Endodermal cell (in vitro differentiated cells): ENCODE results near the gene RSBN1L. TPM values are rescaled to one million over a fixed set of nuclear protein-coding genes. Genes with fewer than 3 reads are reported as not detected.

Source experiments
- DNase-seq: peaks from one replicate; pipeline ENCODE4 v3.0.0-alpha.2; 2017
- H3K27ac ChIP-seq: 2 replicates; pipeline ENCODE4 v1.5.1; 2013; ENCODE audit warnings: mild to moderate bottlenecking, low read depth, low read length, moderate library complexity
- H3K27me3 ChIP-seq: 2 replicates; pipeline ENCODE4 v1.6.1; 2013; ENCODE audit warnings: mild to moderate bottlenecking, low read length, moderate library complexity; ENCODE audit not compliant: insufficient read depth, control insufficient read depth, poor library complexity, severe bottlenecking
- H3K36me3 ChIP-seq: 2 replicates; pipeline ENCODE4 v1.7.0; 2013; ENCODE audit warnings: mild to moderate bottlenecking, low read length, moderate library complexity; ENCODE audit not compliant: control insufficient read depth, insufficient read depth
- H3K4me1 ChIP-seq: one replicate; pipeline ENCODE4 v1.7.0; 2013; ENCODE audit warnings: low read length; ENCODE audit not compliant: control insufficient read depth, insufficient read depth
- H3K4me3 ChIP-seq: 2 replicates; pipeline ENCODE4 v1.5.1; 2013; ENCODE audit warnings: mild to moderate bottlenecking, low read length, moderate library complexity
- H3K9ac ChIP-seq: 2 replicates; pipeline ENCODE4 v1.6.1; 2013; ENCODE audit warnings: mild to moderate bottlenecking, low read length, moderate library complexity; ENCODE audit not compliant: poor library complexity, severe bottlenecking; ENCODE audit errors: extremely low read depth
- H3K9me3 ChIP-seq: 2 replicates; pipeline ENCODE4 v1.6.1; 2013; ENCODE audit warnings: mild to moderate bottlenecking, low read length, moderate library complexity; ENCODE audit not compliant: control insufficient read depth
- H3K27ac Mint-ChIP-seq: 2 replicates; pipeline ENCODE4 v1.8.0; 2020; ENCODE audit warnings: mixed read lengths
- H3K27me3 Mint-ChIP-seq: 2 replicates; pipeline ENCODE4 v1.8.0; 2021; ENCODE audit warnings: mild to moderate bottlenecking, mixed read lengths; ENCODE audit not compliant: insufficient read depth
- H3K36me3 Mint-ChIP-seq: 2 replicates; pipeline ENCODE4 v1.8.0; 2020; ENCODE audit warnings: low read depth, mixed read lengths
- H3K4me1 Mint-ChIP-seq: 2 replicates; pipeline ENCODE4 v1.8.0; 2020; ENCODE audit warnings: mixed read lengths
- H3K4me3 Mint-ChIP-seq: 2 replicates; pipeline ENCODE4 v1.8.0; 2020; ENCODE audit warnings: mild to moderate bottlenecking, moderate library complexity, mixed read lengths
- H3K9me3 Mint-ChIP-seq: 2 replicates; pipeline ENCODE4 v1.8.0; 2020; ENCODE audit warnings: mild to moderate bottlenecking, mixed read lengths
- WGBS, 2 experiments: methylation state at CpG; one replicate each; pipeline versions ENCODE4 v1.1.5 to v1.1.7; 2013; ENCODE audit warnings: missing lambda C conversion rate in 2 of 2, mixed read lengths in 1 of 2; ENCODE audit not compliant: insufficient coverage in 1 of 2, insufficient read length in 1 of 2; 5-methylcytosine and 5-hydroxymethylcytosine counted together
- total RNA-seq, 2 donors: library from RNA; stranded (reverse); fragmentation: NEBNext Ultra II Directional in 1 of 2; extraction: Animal tissue kit (Norgen Biotek cat#: 25700) in 1 of 2; gene quantifications; 2 replicates in 1 of 2; 3 replicates in 1 of 2; pipeline ENCODE4 v1.2.1, GENCODE V29; 2021
- TF ChIP-seq, protein P1 (sequence below): fragments of 200-600 bp; sonication (generic); conservative IDR thresholded peaks from 2 replicates; pipeline ENCODE4 v1.5.0; 2021; ENCODE audit warnings: antibody characterized with exemption, mild to moderate bottlenecking

Gene RSBN1L
- total RNA-seq, 2 donors from 2014 or later = 17.6 to 19.9 TPM

GRCh38 chr7:77655836-77656455 is 40.3 kb upstream of the RSBN1L start:
- Histone ChIP-seq H3K4me3 (no peak overlapping the region), H3K4me1 (no peaks in the 10 kb centered on the region), H3K9ac (no peak overlapping the region), H3K9me3 (no peaks in the 10 kb centered on the region), H3K27ac (no peak overlapping the region), H3K27me3 (no peaks in the 10 kb centered on the region), H3K36me3 (peaks cover 71% of the 10 kb centered on the region)
- Mint-ChIP-seq H3K4me3 (no peak overlapping the region), H3K27me3 (no peaks in the 10 kb centered on the region), H3K9me3 (no peaks in the 10 kb centered on the region), H3K4me1 (no peaks in the 10 kb centered on the region), H3K27ac (no peak overlapping the region), H3K36me3 (peaks cover 55% of the 10 kb centered on the region)
- DNase-seq = no peak
- WGBS, 2 experiments = 90 to 92% methylated on average over 4 to 9 of the region's 9 CpGs
- TF ChIP-seq, protein P1, sequence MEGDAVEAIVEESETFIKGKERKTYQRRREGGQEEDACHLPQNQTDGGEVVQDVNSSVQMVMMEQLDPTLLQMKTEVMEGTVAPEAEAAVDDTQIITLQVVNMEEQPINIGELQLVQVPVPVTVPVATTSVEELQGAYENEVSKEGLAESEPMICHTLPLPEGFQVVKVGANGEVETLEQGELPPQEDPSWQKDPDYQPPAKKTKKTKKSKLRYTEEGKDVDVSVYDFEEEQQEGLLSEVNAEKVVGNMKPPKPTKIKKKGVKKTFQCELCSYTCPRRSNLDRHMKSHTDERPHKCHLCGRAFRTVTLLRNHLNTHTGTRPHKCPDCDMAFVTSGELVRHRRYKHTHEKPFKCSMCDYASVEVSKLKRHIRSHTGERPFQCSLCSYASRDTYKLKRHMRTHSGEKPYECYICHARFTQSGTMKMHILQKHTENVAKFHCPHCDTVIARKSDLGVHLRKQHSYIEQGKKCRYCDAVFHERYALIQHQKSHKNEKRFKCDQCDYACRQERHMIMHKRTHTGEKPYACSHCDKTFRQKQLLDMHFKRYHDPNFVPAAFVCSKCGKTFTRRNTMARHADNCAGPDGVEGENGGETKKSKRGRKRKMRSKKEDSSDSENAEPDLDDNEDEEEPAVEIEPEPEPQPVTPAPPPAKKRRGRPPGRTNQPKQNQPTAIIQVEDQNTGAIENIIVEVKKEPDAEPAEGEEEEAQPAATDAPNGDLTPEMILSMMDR = no peak

- no peak overlapping the region for H3K9ac ChIP-seq
- H3K4me1 Mint-ChIP-seq = no peaks in the 10 kb centered on the region
- no CpG with 5 or more reads among the region's 1 CpG for WGBS, 2 experiments
- no peaks in the 10 kb centered on the region for H3K27me3 Mint-ChIP-seq
- no peaks in the 10 kb centered on the region for H3K4me1 ChIP-seq
- H3K27ac ChIP-seq = no peak overlapping the region
- H3K36me3 Mint-ChIP-seq = peaks cover 59% of the 10 kb centered on the region
- TF ChIP-seq, protein P1 = peak; percentile 73
- no peaks in the 10 kb centered on the region for H3K27me3 ChIP-seq
- H3K4me3 ChIP-seq = no peak overlapping the region
- no peaks in the 10 kb centered on the region for H3K9me3 ChIP-seq
- no peak overlapping the region for H3K27ac Mint-ChIP-seq
- no peak for DNase-seq
- no peak overlapping the region for H3K4me3 Mint-ChIP-seq
- H3K36me3 ChIP-seq = peaks cover 78% of the 10 kb centered on the region
- H3K9me3 Mint-ChIP-seq = no peaks in the 10 kb centered on the region
Measured at GRCh38 chr7:77657427-77658224, 38.6 kb upstream of the RSBN1L start.

DNA sequence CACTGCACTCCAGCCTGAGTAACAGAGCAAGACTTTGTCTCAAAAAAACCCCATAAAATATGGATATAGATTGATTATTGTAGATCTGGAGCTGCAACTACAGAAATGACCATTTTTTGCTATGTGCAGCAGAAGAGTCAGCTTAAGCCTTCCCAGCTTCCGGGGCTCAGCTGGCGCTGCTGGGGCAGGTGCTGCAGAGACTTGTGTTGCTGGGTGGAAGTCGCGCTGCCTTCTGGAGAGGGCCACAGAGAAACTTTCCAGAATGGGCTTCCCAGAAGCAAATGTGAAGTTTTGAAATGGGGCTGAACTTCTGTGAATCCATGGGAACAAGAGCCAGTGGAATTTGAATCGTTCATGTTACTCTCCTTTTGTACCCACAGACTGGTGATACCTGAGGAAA is 37.3 kb upstream of the RSBN1L start:
- H3K4me3 Mint-ChIP-seq = no peak overlapping the region
- H3K27ac ChIP-seq = no peak overlapping the region
- TF ChIP-seq, protein P1 = no peak
- H3K9ac ChIP-seq = no peak overlapping the region
- H3K27me3 ChIP-seq = no peaks in the 10 kb centered on the region
- H3K27me3 Mint-ChIP-seq = no peaks in the 10 kb centered on the region
- DNase-seq = no peak
- H3K36me3 Mint-ChIP-seq = peaks cover 56% of the 10 kb centered on the region
- H3K36me3 ChIP-seq = peaks cover 71% of the 10 kb centered on the region
- no peaks in the 10 kb centered on the region for H3K4me1 ChIP-seq
- H3K9me3 ChIP-seq = no peaks in the 10 kb centered on the region
- WGBS, 2 experiments = 96 to 100% methylated on average over 3 to 5 of the region's 5 CpGs
- no peaks in the 10 kb centered on the region for H3K4me1 Mint-ChIP-seq
- H3K27ac Mint-ChIP-seq = no peak overlapping the region
- H3K4me3 ChIP-seq = no peak overlapping the region
- H3K9me3 Mint-ChIP-seq = no peaks in the 10 kb centered on the region
